ENCODE data around the gene KCNQ5. TPM values are rescaled to one million over a fixed set of nuclear protein-coding genes. Genes with fewer than 3 reads are reported as not detected.

The KCNQ5 gene
- total and polyA plus RNA-seq, 2 of the 8 experiments (the other 6 are each of a cell fraction or from before 2014, with no cell fraction given), result 0.83 to 1.2 TPM

DNA sequence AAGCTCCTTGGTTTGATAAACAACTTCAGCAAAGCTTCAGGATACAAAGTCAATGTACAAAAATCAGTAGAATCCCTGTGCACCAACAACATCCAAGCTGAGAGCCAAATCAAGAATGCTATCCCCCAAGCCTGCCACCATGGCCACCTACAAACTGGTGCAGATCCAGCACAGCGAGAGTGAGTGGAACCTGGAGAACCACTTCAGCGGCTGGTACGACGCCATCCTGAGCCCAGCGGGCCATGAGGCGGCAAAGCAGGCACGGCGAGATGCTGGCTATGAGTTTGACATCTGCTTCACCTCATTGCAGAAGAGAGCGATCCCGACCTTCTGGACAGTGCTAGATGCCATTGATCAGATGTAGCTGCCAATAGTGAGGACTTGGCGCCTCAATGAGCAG lies 433.1 kb downstream of the KCNQ5 start (continued):
- no peak for TF ChIP-seq TCF12 (IDR thresholded peaks at IDR 0.05; ENCODE audit: low read depth, low read length)
- TF ChIP-seq CBX5 (IDR thresholded peaks at IDR 0.05; ENCODE audit: low read depth, low read length), result no peak
- no peak for TF ChIP-seq TBP (IDR thresholded peaks at IDR 0.05; ENCODE audit: low read depth, low read length)
- TF ChIP-seq CHD1 (IDR thresholded peaks at IDR 0.05; ENCODE audit: low read depth, low read length), result no peak
- TF ChIP-seq BCL11A (IDR thresholded peaks at IDR 0.05; ENCODE audit: low read depth in 2 of 2, low read length in 2 of 2), result no peak
- TF ChIP-seq, protein P1, sequence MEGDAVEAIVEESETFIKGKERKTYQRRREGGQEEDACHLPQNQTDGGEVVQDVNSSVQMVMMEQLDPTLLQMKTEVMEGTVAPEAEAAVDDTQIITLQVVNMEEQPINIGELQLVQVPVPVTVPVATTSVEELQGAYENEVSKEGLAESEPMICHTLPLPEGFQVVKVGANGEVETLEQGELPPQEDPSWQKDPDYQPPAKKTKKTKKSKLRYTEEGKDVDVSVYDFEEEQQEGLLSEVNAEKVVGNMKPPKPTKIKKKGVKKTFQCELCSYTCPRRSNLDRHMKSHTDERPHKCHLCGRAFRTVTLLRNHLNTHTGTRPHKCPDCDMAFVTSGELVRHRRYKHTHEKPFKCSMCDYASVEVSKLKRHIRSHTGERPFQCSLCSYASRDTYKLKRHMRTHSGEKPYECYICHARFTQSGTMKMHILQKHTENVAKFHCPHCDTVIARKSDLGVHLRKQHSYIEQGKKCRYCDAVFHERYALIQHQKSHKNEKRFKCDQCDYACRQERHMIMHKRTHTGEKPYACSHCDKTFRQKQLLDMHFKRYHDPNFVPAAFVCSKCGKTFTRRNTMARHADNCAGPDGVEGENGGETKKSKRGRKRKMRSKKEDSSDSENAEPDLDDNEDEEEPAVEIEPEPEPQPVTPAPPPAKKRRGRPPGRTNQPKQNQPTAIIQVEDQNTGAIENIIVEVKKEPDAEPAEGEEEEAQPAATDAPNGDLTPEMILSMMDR (IDR thresholded peaks at IDR 0.05; ENCODE audit: control extremely low read depth in 1 of 3, insufficient read depth in 1 of 3, low read depth in 1 of 3, low read length in 3 of 3), result no peak
- no peak for TF ChIP-seq GTF2F1 (IDR thresholded peaks at IDR 0.05; ENCODE audit: borderline replicate concordance, low read depth, low read length)

Data from H1 (cell line).